Chondrocyte (in vitro differentiated cells): ENCODE results near the gene IZUMO4. TPM values are rescaled to one million over a fixed set of nuclear protein-coding genes. Genes with fewer than 3 reads are reported as not detected.
A peak's percentile ranks its signal among the peaks of the same experiment; 100 is the strongest.
"Not testable (repeated sequence)": the region's sequence is repeated elsewhere in the genome, so short reads cannot be mapped to it uniquely, and the experiment has no call there.

ENCODE experiments used
- DNase-seq: peaks from one replicate; pipeline ENCODE4 v3.0.0; 2021; ENCODE audit warnings: mixed read lengths, low spot score
- H3K27ac Mint-ChIP-seq: one replicate; pipeline ENCODE4 v1.8.0; 2021; ENCODE audit warnings: mild to moderate bottlenecking, moderate library complexity, mixed read lengths; ENCODE audit not compliant: unreplicated experiment
- H3K27me3 Mint-ChIP-seq: 2 replicates; pipeline ENCODE4 v1.8.0; 2021; ENCODE audit warnings: low read depth, mixed read lengths
- H3K36me3 Mint-ChIP-seq: 2 replicates; pipeline ENCODE4 v1.8.0; 2021; ENCODE audit warnings: low read depth, mixed read lengths
- H3K4me1 Mint-ChIP-seq: 2 replicates; pipeline ENCODE4 v1.8.0; 2021; ENCODE audit warnings: low read depth, mild to moderate bottlenecking, mixed read lengths
- H3K4me3 Mint-ChIP-seq: one replicate; pipeline ENCODE4 v1.8.0; 2021; ENCODE audit warnings: mild to moderate bottlenecking, moderate library complexity, mixed read lengths; ENCODE audit not compliant: unreplicated experiment
- H3K9me3 Mint-ChIP-seq: 2 replicates; pipeline ENCODE4 v1.8.0; 2021; ENCODE audit warnings: low read depth, mixed read lengths
- total RNA-seq: library from RNA; stranded (reverse); gene quantifications from 3 replicates; pipeline ENCODE4 v1.2.1, GENCODE V29; 2021
- TF ChIP-seq, protein P1 (sequence below): fragments of 200-600 bp; sonication (generic); IDR thresholded peaks from 2 replicates; pipeline ENCODE4 v1.5.0; 2021; ENCODE audit warnings: antibody characterized with exemption, mild to moderate bottlenecking, moderate library complexity

Gene IZUMO4
- total RNA-seq, 1 donor from 2014 or later, result 3.2 TPM

DNA sequence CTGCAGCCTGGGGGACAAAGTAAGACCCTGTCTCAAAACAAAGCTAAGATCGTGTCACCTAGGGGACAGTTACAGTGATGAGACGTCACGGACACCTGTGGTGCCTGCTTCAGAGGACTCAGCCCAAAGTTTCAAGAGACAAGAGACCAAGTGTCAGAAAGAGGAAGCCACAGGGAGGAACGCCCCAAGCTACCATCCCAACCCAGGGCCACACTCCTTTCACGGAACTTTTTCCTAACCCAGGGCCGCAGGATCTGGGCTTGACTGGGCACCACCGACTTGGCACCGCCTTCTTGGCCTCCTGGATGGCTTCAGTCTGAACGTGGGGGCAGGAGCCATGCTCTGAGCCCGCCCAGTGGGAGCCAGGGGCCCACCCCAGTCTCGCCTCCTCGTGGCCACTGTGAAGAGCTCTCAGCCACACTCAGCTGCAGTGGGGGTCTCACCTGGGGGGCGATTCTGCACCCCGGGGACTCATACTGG is 9.1 kb upstream of the IZUMO4 start:
- H3K27me3 Mint-ChIP-seq, result no peaks in the 10 kb centered on the region
- H3K27ac Mint-ChIP-seq, result no peak overlapping the region
- no peaks in the 10 kb centered on the region for H3K9me3 Mint-ChIP-seq
- TF ChIP-seq, protein P1, sequence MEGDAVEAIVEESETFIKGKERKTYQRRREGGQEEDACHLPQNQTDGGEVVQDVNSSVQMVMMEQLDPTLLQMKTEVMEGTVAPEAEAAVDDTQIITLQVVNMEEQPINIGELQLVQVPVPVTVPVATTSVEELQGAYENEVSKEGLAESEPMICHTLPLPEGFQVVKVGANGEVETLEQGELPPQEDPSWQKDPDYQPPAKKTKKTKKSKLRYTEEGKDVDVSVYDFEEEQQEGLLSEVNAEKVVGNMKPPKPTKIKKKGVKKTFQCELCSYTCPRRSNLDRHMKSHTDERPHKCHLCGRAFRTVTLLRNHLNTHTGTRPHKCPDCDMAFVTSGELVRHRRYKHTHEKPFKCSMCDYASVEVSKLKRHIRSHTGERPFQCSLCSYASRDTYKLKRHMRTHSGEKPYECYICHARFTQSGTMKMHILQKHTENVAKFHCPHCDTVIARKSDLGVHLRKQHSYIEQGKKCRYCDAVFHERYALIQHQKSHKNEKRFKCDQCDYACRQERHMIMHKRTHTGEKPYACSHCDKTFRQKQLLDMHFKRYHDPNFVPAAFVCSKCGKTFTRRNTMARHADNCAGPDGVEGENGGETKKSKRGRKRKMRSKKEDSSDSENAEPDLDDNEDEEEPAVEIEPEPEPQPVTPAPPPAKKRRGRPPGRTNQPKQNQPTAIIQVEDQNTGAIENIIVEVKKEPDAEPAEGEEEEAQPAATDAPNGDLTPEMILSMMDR, result no peak
- H3K4me1 Mint-ChIP-seq, result peaks cover 44% of the 10 kb centered on the region
- no peak overlapping the region for H3K4me3 Mint-ChIP-seq
- DNase-seq, result no peak
- H3K36me3 Mint-ChIP-seq, result peaks cover 4% of the 10 kb centered on the region

DNA sequence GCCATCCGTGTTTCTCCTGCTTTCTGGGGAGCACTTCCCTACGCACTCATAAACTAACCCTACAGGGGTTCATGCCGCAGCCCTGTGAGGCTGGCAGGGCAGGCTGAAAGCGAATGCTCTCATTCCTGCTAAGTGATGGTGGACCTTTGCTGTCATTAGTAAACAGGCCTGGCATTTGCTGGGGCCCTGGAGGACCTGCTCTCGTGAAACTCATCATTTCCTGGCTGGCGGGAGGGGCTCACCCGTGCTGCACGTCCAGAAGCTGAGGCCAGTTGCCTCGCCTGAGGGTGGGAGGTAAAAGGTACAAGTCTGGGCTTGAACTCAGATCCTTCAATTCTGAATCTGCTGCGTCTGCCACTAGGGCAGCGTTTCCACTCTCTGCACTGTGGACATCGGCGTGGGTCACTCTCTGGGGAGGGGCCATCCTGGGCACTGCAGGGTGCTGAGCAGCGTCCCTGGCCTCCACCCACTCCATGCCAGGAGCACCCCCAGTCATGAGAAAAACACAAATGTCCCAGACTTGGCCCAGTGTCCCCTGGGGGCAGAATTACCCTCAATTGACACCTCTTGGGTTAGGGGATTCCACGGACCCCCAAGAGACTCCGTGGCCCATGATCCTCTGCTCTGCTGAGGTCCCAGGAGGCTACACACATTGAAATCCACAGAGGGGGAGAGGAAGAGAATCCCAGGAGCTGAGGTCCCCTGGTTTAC is 7.6 kb upstream of the IZUMO4 start:
- no peaks in the 10 kb centered on the region for H3K9me3 Mint-ChIP-seq
- no peak overlapping the region for H3K4me3 Mint-ChIP-seq
- TF ChIP-seq, protein P1, result no peak
- peak overlapping the region; percentile 87 for H3K27ac Mint-ChIP-seq
- H3K27me3 Mint-ChIP-seq, result no peaks in the 10 kb centered on the region
- H3K36me3 Mint-ChIP-seq, result peaks cover 3% of the 10 kb centered on the region
- peaks cover 46% of the 10 kb centered on the region for H3K4me1 Mint-ChIP-seq
- no peak for DNase-seq

DNA sequence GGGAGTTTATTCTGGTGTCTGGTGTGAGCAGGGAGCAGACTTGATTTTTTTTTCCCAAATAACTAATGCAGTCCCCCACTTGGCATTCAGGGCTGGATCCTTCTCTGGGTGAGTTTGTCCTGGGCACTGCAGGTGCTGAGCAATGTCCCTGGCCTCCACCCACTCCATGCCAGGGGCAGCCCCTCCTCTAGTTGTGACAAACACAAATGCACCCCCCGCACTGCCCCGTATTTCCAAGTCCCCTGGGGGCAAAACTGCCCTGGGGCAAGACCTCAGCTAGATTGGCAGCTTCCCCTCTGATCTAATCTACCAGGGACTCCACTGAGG is 7.0 kb upstream of the IZUMO4 start:
- Mint-ChIP-seq H3K27ac (peak overlapping the region; percentile 87), H3K36me3 (peaks cover 3% of the 10 kb centered on the region), H3K4me3 (no peak overlapping the region), H3K4me1 (peaks cover 51% of the 10 kb centered on the region), H3K9me3 (no peaks in the 10 kb centered on the region), H3K27me3 (no peaks in the 10 kb centered on the region)
- no peak for DNase-seq
- TF ChIP-seq, protein P1, result no peak

DNA sequence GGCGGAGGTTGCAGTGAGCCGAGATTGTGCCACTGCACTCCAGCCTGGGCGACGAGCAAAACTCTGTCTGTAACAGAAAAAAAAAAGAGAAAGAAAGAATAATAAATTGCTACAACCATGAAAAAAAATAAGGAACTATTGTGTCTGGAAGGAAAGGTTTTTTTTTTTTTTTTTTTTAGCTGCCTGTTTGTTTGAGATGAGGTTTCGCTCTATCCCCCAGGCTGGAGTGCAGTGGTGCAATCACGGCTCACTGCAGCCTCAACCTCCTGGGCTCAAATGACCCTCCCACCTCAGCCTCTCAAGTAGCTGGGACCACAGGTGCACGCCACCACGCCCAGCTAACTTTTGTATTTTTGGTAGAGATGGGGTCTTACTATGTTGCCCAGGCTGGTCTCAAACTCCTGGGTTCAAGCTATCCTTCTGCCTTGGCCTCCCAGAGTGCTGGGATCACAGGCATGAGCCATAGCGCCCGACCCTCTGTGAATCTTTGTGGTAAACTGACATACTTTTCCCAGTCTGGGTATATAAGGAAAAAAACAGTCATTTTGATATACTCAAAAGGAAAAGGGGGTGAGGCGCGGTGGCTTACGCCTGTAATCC is 4.7 kb upstream of the IZUMO4 start:
- H3K4me3 Mint-ChIP-seq, H3K36me3 Mint-ChIP-seq, H3K27ac Mint-ChIP-seq, H3K27me3 Mint-ChIP-seq, H3K9me3 Mint-ChIP-seq, DNase-seq: not testable (repeated sequence)
- peaks cover 53% of the 10 kb centered on the region for H3K4me1 Mint-ChIP-seq

DNA sequence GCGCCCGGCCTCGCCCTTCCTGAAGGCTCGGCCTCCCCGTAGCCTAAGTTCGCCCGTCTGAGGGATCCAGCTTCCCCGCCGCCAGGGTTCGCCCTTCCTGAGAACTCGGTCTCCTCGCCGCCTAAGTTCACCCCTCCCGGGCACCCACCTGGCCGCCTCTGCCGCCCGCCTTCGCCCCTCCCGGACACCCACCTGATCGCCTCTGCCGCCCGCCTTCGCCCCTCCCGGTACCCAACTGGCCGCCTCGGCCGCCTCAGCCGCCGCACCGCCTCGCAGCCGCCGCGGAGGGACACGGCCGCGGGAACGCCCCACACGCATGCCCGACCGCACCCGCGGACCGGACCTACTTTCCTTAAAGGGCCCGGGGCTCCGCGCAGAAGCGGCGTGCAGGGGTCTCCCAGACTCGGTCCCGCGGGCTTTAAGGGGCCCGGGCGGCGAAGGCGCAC is 658 bp upstream of the IZUMO4 start, which contains the start of gene MOB3A:
MOB3A (minus strand) TSS at position 293 of the 446 bp plus-strand sequence. CDS start 17,766 bp downstream, outside the sequence.
- Mint-ChIP-seq H3K4me3 (peak within 1 kb of the TSS; percentile 92), H3K9me3 (no peaks in the 10 kb centered on the region), H3K27ac (peak within 1 kb of the TSS; percentile 95), H3K27me3 (no peaks in the 10 kb centered on the region), H3K36me3 (no peaks in the 10 kb centered on the region), H3K4me1 (peaks cover 31% of the 10 kb centered on the region)
- DNase-seq, result peak; percentile 97
- TF ChIP-seq, protein P1, result peak; percentile 83
